ENCODE data around the gene TMOD1. TPM values are rescaled to one million over a fixed set of nuclear protein-coding genes. Genes with fewer than 3 reads are reported as not detected.

Gene TMOD1
- total and polyA plus RNA-seq, 10 of the 15 experiments (the other 5 are each of a cell fraction or from before 2014, with no cell fraction given) = 4.0 to 44.1 (median 15.4) TPM

DNA sequence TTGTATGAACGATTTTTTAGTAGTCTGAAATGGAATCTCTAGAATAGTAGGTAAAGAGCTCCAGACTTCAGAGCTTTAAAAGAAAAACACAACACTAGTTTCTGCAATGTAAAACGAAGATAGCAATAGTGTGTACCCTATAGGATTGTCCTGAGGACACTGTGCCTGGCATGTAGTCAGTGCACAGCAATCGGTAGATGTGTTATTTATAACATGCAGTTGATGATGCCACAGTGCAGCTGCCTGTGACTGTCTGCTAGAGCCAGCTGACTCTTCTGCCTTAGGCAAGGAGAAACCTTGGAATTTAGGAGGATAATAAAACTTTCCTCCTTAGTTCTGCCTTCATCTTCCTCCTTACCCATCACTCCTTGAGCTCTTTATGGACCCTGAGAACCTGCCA, 27.7 kb upstream of the TMOD1 start:
- in situ Hi-C loops (cut with MboI) = no loop called here
- intact Hi-C loops (cut with micrococcal nuclease; ENCODE audit: unreplicated experiment) = no loop called here
- no peak for ATAC-seq
- ChIA-PET POLR2A (no interaction called here), CTCF (interaction anchor here (1.0 to 14.9 kb wide), 9 partner anchors 13 to 616 kb away, joined by 3 to 573 read pairs (median 5); partner anchors contain the start of gene TMOD1), SMC1A (ENCODE audit: uncharacterized antibody, unreplicated experiment) (interaction anchor here (0.9 to 11.4 kb wide), 14 partner anchors 12 to 187 kb away, joined by 3 to 377 read pairs (median 4); partner anchors contain the start of gene TMOD1), RAD21 (ENCODE audit: unreplicated experiment) (interaction anchor here (0.6 to 10.0 kb wide), 7 partner anchors 29 to 160 kb away, joined by 3 to 306 read pairs (median 4); partner anchors contain the start of genes TMOD1 and TSTD2)
- no TSS peak for BruUV-seq (replicated peaks)
- no peak for TF ChIP-seq NRF1 (conservative IDR thresholded peaks at IDR 0.05; ENCODE audit: low read depth, low read length)
- no peak for TF ChIP-seq BRCA1 (IDR thresholded peaks at IDR 0.05; ENCODE audit: low read depth, low read length)
- TF ChIP-seq, protein P1, sequence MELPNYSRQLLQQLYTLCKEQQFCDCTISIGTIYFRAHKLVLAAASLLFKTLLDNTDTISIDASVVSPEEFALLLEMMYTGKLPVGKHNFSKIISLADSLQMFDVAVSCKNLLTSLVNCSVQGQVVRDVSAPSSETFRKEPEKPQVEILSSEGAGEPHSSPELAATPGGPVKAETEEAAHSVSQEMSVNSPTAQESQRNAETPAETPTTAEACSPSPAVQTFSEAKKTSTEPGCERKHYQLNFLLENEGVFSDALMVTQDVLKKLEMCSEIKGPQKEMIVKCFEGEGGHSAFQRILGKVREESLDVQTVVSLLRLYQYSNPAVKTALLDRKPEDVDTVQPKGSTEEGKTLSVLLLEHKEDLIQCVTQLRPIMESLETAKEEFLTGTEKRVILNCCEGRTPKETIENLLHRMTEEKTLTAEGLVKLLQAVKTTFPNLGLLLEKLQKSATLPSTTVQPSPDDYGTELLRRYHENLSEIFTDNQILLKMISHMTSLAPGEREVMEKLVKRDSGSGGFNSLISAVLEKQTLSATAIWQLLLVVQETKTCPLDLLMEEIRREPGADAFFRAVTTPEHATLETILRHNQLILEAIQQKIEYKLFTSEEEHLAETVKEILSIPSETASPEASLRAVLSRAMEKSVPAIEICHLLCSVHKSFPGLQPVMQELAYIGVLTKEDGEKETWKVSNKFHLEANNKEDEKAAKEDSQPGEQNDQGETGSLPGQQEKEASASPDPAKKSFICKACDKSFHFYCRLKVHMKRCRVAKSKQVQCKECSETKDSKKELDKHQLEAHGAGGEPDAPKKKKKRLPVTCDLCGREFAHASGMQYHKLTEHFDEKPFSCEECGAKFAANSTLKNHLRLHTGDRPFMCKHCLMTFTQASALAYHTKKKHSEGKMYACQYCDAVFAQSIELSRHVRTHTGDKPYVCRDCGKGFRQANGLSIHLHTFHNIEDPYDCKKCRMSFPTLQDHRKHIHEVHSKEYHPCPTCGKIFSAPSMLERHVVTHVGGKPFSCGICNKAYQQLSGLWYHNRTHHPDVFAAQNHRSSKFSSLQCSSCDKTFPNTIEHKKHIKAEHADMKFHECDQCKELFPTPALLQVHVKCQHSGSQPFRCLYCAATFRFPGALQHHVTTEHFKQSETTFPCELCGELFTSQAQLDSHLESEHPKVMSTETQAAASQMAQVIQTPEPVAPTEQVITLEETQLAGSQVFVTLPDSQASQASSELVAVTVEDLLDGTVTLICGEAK (IDR thresholded peaks at IDR 0.05; ENCODE audit: borderline replicate concordance) = no peak
- TF ChIP-seq, protein P2, sequence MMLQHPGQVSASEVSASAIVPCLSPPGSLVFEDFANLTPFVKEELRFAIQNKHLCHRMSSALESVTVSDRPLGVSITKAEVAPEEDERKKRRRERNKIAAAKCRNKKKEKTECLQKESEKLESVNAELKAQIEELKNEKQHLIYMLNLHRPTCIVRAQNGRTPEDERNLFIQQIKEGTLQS (IDR thresholded peaks at IDR 0.05; ENCODE audit: borderline replicate concordance, extremely low read depth, low read depth, low read length) = no peak
- TF ChIP-seq, protein P3, sequence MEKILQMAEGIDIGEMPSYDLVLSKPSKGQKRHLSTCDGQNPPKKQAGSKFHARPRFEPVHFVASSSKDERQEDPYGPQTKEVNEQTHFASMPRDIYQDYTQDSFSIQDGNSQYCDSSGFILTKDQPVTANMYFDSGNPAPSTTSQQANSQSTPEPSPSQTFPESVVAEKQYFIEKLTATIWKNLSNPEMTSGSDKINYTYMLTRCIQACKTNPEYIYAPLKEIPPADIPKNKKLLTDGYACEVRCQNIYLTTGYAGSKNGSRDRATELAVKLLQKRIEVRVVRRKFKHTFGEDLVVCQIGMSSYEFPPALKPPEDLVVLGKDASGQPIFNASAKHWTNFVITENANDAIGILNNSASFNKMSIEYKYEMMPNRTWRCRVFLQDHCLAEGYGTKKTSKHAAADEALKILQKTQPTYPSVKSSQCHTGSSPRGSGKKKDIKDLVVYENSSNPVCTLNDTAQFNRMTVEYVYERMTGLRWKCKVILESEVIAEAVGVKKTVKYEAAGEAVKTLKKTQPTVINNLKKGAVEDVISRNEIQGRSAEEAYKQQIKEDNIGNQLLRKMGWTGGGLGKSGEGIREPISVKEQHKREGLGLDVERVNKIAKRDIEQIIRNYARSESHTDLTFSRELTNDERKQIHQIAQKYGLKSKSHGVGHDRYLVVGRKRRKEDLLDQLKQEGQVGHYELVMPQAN (conservative IDR thresholded peaks at IDR 0.05) = no peak
- no peak for TF ChIP-seq HDAC2 (IDR thresholded peaks at IDR 0.05)
- TF ChIP-seq YY1 (IDR thresholded peaks at IDR 0.05; ENCODE audit: low read depth, low read length) = no peak
- TF ChIP-seq MEF2A (IDR thresholded peaks at IDR 0.05; ENCODE audit: insufficient read depth, low read depth, low read length) = no peak
- no peak for TF ChIP-seq ASH2L (IDR thresholded peaks at IDR 0.05; ENCODE audit: borderline replicate concordance, low read depth)
- TF ChIP-seq CBFB (IDR thresholded peaks at IDR 0.05; ENCODE audit: low read depth) = no peak
- no peak for TF ChIP-seq KDM1A (IDR thresholded peaks at IDR 0.05; ENCODE audit: borderline replicate concordance)
- TF ChIP-seq EGR1 (IDR thresholded peaks at IDR 0.05; ENCODE audit: borderline replicate concordance in 1 of 2, low read depth in 2 of 2, low read length in 2 of 2) = no peak
- no peak for TF ChIP-seq SIN3A (IDR thresholded peaks at IDR 0.05; ENCODE audit: low read depth, low read length)
- TF ChIP-seq JUNB (IDR thresholded peaks at IDR 0.05) = no peak
- no peak for TF ChIP-seq MXI1 (IDR thresholded peaks at IDR 0.05; ENCODE audit: low read depth, low read length)
- TF ChIP-seq, protein P4, sequence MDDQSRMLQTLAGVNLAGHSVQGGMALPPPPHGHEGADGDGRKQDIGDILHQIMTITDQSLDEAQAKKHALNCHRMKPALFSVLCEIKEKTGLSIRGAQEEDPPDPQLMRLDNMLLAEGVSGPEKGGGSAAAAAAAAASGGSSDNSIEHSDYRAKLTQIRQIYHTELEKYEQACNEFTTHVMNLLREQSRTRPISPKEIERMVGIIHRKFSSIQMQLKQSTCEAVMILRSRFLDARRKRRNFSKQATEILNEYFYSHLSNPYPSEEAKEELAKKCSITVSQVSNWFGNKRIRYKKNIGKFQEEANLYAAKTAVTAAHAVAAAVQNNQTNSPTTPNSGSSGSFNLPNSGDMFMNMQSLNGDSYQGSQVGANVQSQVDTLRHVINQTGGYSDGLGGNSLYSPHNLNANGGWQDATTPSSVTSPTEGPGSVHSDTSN (IDR thresholded peaks at IDR 0.05; ENCODE audit: insufficient replicate concordance, low read depth, low read length) = no peak
- no peak for TF ChIP-seq TBL1XR1 (IDR thresholded peaks at IDR 0.05; ENCODE audit: low read depth, low read length)
- no peak for TF ChIP-seq PML (IDR thresholded peaks at IDR 0.05; ENCODE audit: low read length)
- Histone ChIP-seq H3K79me2 (ENCODE audit: control insufficient read depth, insufficient read depth, low read length) (no peaks in the 10 kb centered on the region), H3K4me1 (ENCODE audit: control insufficient read depth, insufficient read depth, low read length) (peaks cover 13% of the 10 kb centered on the region), H3K9ac (ENCODE audit: control insufficient read depth, insufficient read depth, low read length) (no peak overlapping the region), H3K27me3 (replicated peaks in 1 of 2; ENCODE audit: control insufficient read depth in 2 of 2, insufficient read depth in 2 of 2, low read length in 1 of 2) (no peaks in the 10 kb centered on the region), H3K4me2 (ENCODE audit: control insufficient read depth, insufficient read depth) (no peak overlapping the region), H3K36me3 (ENCODE audit: control insufficient read depth in 2 of 2, insufficient read depth in 2 of 2, low read length in 1 of 2) (no peaks in the 10 kb centered on the region), H3K27ac (ENCODE audit: control insufficient read depth, insufficient read depth) (no peak overlapping the region), H3K4me3 (no peak overlapping the region), H3K9me3 (replicated peaks; ENCODE audit: control insufficient read depth, insufficient read depth, low read length) (no peaks in the 10 kb centered on the region), H4K20me1 (ENCODE audit: control insufficient read depth, insufficient read depth) (no peaks in the 10 kb centered on the region), H2AFZ (ENCODE audit: control insufficient read depth, low read depth, low read length) (no peak overlapping the region)
- 76% methylated on average over 3 of the region's 3 CpGs for whole genome bisulfite sequencing (ENCODE audit: insufficient coverage, insufficient replicate concordance, low lambda C conversion rate, missing lambda C conversion rate)
- DNase-seq (ENCODE audit: low read depth, low spot score) = no peak
- FAIRE-seq = no peak
